Measurements from ENCODE around the gene EXOSC3. TPM values are rescaled to one million over a fixed set of nuclear protein-coding genes. Genes with fewer than 3 reads are reported as not detected.

The EXOSC3 gene
- total and polyA plus RNA-seq, 9 of the 15 experiments (the other 6 are each of a cell fraction or from before 2014, with no cell fraction given), result 18.5 to 266 (median 114) TPM

DNA sequence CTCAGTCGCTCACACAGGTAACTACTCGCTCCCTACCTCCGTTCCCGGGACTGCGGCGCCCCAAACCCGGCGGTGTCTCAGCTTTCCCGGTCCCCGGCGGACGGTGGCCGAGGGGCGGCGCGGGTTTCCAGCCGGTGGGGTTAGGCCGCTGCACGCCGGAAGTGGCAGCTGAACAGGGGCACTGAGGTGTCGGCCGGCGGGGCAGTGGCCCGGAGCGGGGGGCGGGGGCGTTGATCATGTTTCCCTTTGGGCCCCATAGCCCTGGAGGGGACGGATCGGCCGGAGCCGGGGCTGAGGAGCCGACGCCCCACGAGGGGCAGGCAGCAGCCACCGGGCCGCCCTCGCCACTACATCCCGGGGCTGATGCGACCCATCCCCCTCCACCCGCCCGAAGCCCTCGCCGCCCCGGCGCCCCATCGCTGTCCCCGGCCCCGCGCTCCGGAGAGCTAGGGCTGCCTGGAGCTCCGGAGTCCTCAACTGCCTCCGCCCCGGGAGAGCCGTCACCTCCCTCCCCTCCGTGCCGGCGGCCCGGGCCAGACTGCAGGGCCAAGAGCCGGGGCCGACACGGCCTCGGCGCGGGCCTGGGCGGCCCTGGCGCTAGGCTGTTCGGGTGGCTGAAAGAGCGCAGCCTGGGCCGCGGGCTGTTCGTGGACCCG lies 15.9 kb upstream of the EXOSC3 start, which contains the start of gene DCAF10 (continued):
- no peak for TF ChIP-seq HNRNPUL1 (IDR thresholded peaks at IDR 0.05; ENCODE audit: low read length)
- TF ChIP-seq ZNF165 (CRISPR knock-in tag; IDR thresholded peaks at IDR 0.05; ENCODE audit: borderline replicate concordance), result no peak
- TF ChIP-seq NELFE (IDR thresholded peaks at IDR 0.05; ENCODE audit: insufficient read depth, insufficient read length), result no peak
- TF ChIP-seq NR3C1 (CRISPR knock-in tag; IDR thresholded peaks at IDR 0.05), result no peak; the same call in none of the 2 replicates
- no peak for TF ChIP-seq BRCA1 (IDR thresholded peaks at IDR 0.05)
- TF ChIP-seq BRCA1 (CRISPR knock-in tag; IDR thresholded peaks at IDR 0.05), result peak; percentile 98; the same call in 1 of the 2 replicates
- TF ChIP-seq, protein P1, sequence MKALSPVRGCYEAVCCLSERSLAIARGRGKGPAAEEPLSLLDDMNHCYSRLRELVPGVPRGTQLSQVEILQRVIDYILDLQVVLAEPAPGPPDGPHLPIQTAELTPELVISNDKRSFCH (CRISPR knock-in tag; IDR thresholded peaks at IDR 0.05), result no peak
- TF ChIP-seq, protein P1 (tag; IDR thresholded peaks at IDR 0.05), result no peak; the same call in none of the 2 replicates
- TF ChIP-seq FOXK2 (conservative IDR thresholded peaks at IDR 0.05 in 1 of 2, IDR thresholded peaks at IDR 0.05 in 1 of 2; ENCODE audit: low read depth in 2 of 2), result peak; percentile 67 to 72; a peak in 2 of 4 replicates
- TF ChIP-seq ILK (tag; IDR thresholded peaks at IDR 0.05; ENCODE audit: borderline replicate concordance, low read depth), result no peak
- TF ChIP-seq BRD4 (IDR thresholded peaks at IDR 0.05), result no peak; the same call in 1 of the 2 replicates
- TF ChIP-seq, protein P2, sequence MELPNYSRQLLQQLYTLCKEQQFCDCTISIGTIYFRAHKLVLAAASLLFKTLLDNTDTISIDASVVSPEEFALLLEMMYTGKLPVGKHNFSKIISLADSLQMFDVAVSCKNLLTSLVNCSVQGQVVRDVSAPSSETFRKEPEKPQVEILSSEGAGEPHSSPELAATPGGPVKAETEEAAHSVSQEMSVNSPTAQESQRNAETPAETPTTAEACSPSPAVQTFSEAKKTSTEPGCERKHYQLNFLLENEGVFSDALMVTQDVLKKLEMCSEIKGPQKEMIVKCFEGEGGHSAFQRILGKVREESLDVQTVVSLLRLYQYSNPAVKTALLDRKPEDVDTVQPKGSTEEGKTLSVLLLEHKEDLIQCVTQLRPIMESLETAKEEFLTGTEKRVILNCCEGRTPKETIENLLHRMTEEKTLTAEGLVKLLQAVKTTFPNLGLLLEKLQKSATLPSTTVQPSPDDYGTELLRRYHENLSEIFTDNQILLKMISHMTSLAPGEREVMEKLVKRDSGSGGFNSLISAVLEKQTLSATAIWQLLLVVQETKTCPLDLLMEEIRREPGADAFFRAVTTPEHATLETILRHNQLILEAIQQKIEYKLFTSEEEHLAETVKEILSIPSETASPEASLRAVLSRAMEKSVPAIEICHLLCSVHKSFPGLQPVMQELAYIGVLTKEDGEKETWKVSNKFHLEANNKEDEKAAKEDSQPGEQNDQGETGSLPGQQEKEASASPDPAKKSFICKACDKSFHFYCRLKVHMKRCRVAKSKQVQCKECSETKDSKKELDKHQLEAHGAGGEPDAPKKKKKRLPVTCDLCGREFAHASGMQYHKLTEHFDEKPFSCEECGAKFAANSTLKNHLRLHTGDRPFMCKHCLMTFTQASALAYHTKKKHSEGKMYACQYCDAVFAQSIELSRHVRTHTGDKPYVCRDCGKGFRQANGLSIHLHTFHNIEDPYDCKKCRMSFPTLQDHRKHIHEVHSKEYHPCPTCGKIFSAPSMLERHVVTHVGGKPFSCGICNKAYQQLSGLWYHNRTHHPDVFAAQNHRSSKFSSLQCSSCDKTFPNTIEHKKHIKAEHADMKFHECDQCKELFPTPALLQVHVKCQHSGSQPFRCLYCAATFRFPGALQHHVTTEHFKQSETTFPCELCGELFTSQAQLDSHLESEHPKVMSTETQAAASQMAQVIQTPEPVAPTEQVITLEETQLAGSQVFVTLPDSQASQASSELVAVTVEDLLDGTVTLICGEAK (IDR thresholded peaks at IDR 0.05), result peak; percentile 99
- TF ChIP-seq, protein P2 (CRISPR knock-in tag; IDR thresholded peaks at IDR 0.05), result no peak
- no peak for TF ChIP-seq NFE2L1 (tag; IDR thresholded peaks at IDR 0.05; ENCODE audit: borderline replicate concordance, low read depth)
- TF ChIP-seq ZNF24 (IDR thresholded peaks at IDR 0.05), result peak; percentile 83
- peak; percentile 98 for TF ChIP-seq ZBTB7A (IDR thresholded peaks at IDR 0.05; ENCODE audit: borderline replicate concordance, control insufficient read depth, low read depth, low read length)
- TF ChIP-seq MCM7 (IDR thresholded peaks at IDR 0.05), result no peak
- peak; percentile 73 for TF ChIP-seq HNRNPK (IDR thresholded peaks at IDR 0.05; ENCODE audit: low read depth, low read length, poor library complexity, severe bottlenecking)
- no peak for TF ChIP-seq ZNF785 (CRISPR knock-in tag; IDR thresholded peaks at IDR 0.05)
- TF ChIP-seq ASH1L (IDR thresholded peaks at IDR 0.05; ENCODE audit: borderline replicate concordance, low read depth, partially characterized antibody), result no peak
- TF ChIP-seq HDGF (IDR thresholded peaks at IDR 0.05), result no peak
- peak; percentile 26; the same call in 1 of the 2 replicates for TF ChIP-seq CBFA2T3 (IDR thresholded peaks at IDR 0.05)

All from K562 (cell line).